ENCODE data around the gene CARD14. TPM values are rescaled to one million over a fixed set of nuclear protein-coding genes. Genes with fewer than 3 reads are reported as not detected.
"Not testable (repeated sequence)": the region's sequence is repeated elsewhere in the genome, so short reads cannot be mapped to it uniquely, and the experiment has no call there.

The CARD14 gene
- total and polyA plus RNA-seq, 2 experiments from 2014 or later, result 2.7 to 2.9 TPM

GRCh38 chr17:80252871-80253270, 83.0 kb downstream of the CARD14 start:
- Histone ChIP-seq H3K27ac (no peak overlapping the region), H3K36me3 (peaks cover 2% of the 10 kb centered on the region), H3K9me3 (ENCODE audit: low read depth) (no peaks in the 10 kb centered on the region), H3K4me3 (no peak overlapping the region), H3K4me1 (ENCODE audit: low read depth) (no peaks in the 10 kb centered on the region), H3K27me3 (no peaks in the 10 kb centered on the region)
- DNase-seq (ENCODE audit: low read depth in 1 of 2, low spot score in 1 of 2), result peak; percentile 33 to 41
- TF ChIP-seq, protein P1, sequence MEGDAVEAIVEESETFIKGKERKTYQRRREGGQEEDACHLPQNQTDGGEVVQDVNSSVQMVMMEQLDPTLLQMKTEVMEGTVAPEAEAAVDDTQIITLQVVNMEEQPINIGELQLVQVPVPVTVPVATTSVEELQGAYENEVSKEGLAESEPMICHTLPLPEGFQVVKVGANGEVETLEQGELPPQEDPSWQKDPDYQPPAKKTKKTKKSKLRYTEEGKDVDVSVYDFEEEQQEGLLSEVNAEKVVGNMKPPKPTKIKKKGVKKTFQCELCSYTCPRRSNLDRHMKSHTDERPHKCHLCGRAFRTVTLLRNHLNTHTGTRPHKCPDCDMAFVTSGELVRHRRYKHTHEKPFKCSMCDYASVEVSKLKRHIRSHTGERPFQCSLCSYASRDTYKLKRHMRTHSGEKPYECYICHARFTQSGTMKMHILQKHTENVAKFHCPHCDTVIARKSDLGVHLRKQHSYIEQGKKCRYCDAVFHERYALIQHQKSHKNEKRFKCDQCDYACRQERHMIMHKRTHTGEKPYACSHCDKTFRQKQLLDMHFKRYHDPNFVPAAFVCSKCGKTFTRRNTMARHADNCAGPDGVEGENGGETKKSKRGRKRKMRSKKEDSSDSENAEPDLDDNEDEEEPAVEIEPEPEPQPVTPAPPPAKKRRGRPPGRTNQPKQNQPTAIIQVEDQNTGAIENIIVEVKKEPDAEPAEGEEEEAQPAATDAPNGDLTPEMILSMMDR (IDR thresholded peaks at IDR 0.05; ENCODE audit: low read depth, low read length), result peak; percentile 42

GRCh38 chr17:80253631-80254395, 84.0 kb downstream of the CARD14 start:
- no peaks in the 10 kb centered on the region for H3K9me3 ChIP-seq (ENCODE audit: low read depth)
- peaks cover 2% of the 10 kb centered on the region for H3K36me3 ChIP-seq
- H3K4me3 ChIP-seq, result no peak overlapping the region
- TF ChIP-seq, protein P1 (IDR thresholded peaks at IDR 0.05; ENCODE audit: low read depth, low read length), result no peak
- no peaks in the 10 kb centered on the region for H3K4me1 ChIP-seq (ENCODE audit: low read depth)
- H3K27me3 ChIP-seq, result no peaks in the 10 kb centered on the region
- no peak for DNase-seq (ENCODE audit: low read depth in 1 of 2, low spot score in 1 of 2)
- no peak overlapping the region for H3K27ac ChIP-seq

GRCh38 chr17:80254396-80255251, 84.8 kb downstream of the CARD14 start:
- H3K4me1 ChIP-seq (ENCODE audit: low read depth), result no peaks in the 10 kb centered on the region
- TF ChIP-seq, protein P1 (IDR thresholded peaks at IDR 0.05; ENCODE audit: low read depth, low read length), result no peak
- H3K27ac ChIP-seq, result no peak overlapping the region
- peaks cover 2% of the 10 kb centered on the region for H3K36me3 ChIP-seq
- peak in 1 of 2 donors; percentile 74 for DNase-seq (ENCODE audit: low read depth in 1 of 2, low spot score in 1 of 2)
- H3K4me3 ChIP-seq, result no peak overlapping the region
- no peaks in the 10 kb centered on the region for H3K9me3 ChIP-seq (ENCODE audit: low read depth)
- no peaks in the 10 kb centered on the region for H3K27me3 ChIP-seq

DNA sequence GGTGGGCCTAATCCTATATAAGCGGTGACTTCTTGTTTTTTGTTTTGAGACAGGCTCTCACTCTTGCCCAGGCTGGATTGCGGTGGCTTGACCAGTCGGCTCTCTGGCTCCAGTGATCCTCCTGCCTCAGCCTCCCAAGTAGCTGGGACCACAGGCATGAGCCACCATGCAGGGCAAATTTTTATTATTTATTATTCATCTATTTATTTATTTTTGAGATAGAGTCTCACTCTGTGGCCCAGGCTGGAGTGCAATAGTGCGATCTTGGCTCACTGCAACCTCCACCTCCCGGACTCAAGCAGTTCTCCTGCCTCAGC, 86.2 kb downstream of the CARD14 start:
- DNase-seq (ENCODE audit: low read depth in 1 of 2, low spot score in 1 of 2), result no peak
- no peaks in the 10 kb centered on the region for H3K36me3 ChIP-seq
- H3K4me3 ChIP-seq, result no peak overlapping the region
- TF ChIP-seq, protein P1 (IDR thresholded peaks at IDR 0.05; ENCODE audit: low read depth, low read length), result no peak
- no peaks in the 10 kb centered on the region for H3K4me1 ChIP-seq (ENCODE audit: low read depth)
- no peak overlapping the region for H3K27ac ChIP-seq
- H3K9me3 ChIP-seq (ENCODE audit: low read depth), result no peaks in the 10 kb centered on the region
- no peaks in the 10 kb centered on the region for H3K27me3 ChIP-seq

GRCh38 chr17:80257716-80258213, 87.9 kb downstream of the CARD14 start:
- Histone ChIP-seq H3K9me3 (ENCODE audit: low read depth) (no peaks in the 10 kb centered on the region), H3K27me3 (no peaks in the 10 kb centered on the region), H3K27ac (no peak overlapping the region), H3K4me3 (no peak overlapping the region), H3K36me3 (no peaks in the 10 kb centered on the region), H3K4me1 (ENCODE audit: low read depth) (no peaks in the 10 kb centered on the region)
- TF ChIP-seq, protein P1 (IDR thresholded peaks at IDR 0.05; ENCODE audit: low read depth, low read length), result no peak
- DNase-seq (ENCODE audit: low read depth in 1 of 2, low spot score in 1 of 2), result no peak

- not testable (repeated sequence) for H3K36me3 ChIP-seq; H3K27ac ChIP-seq; H3K4me1 ChIP-seq (ENCODE audit: low read depth); H3K27me3 ChIP-seq; H3K4me3 ChIP-seq; H3K9me3 ChIP-seq (ENCODE audit: low read depth); DNase-seq (ENCODE audit: low read depth in 1 of 2, low spot score in 1 of 2)
These were observed 88.5 kb downstream of the CARD14 start for GRCh38 chr17:80258296-80258695.

Data from cardiac muscle cell (in vitro differentiated cells and primary cell).